Stimulated activated naive CD8-positive, alpha-beta T cell treated with anti-CD3 and anti-CD28 coated beads, Interleukin-15, Interleukin-2, amounts not matched to agents 100 ng/mL and 50 ng/mL, for 24 hours (primary cell): ENCODE measurements around the gene LCA5L.

Source experiments
- H3K27ac Mint-ChIP-seq: one replicate; pipeline ENCODE4 v1.8.0; 2021; ENCODE audit warnings: mild to moderate bottlenecking, mixed read lengths
- H3K27me3 Mint-ChIP-seq: one replicate; pipeline ENCODE4 v1.8.0; 2021; ENCODE audit warnings: mixed read lengths
- H3K36me3 Mint-ChIP-seq: one replicate; pipeline ENCODE4 v1.8.0; 2021; ENCODE audit warnings: low read depth, mixed read lengths
- H3K4me1 Mint-ChIP-seq: one replicate; pipeline ENCODE4 v1.8.0; 2021; ENCODE audit warnings: low read depth, mixed read lengths
- H3K4me3 Mint-ChIP-seq: one replicate; pipeline ENCODE4 v1.8.0; 2021; ENCODE audit warnings: mild to moderate bottlenecking, mixed read lengths
- H3K9me3 Mint-ChIP-seq: one replicate; pipeline ENCODE4 v1.8.0; 2021; ENCODE audit warnings: mixed read lengths

LCA5L gene

DNA sequence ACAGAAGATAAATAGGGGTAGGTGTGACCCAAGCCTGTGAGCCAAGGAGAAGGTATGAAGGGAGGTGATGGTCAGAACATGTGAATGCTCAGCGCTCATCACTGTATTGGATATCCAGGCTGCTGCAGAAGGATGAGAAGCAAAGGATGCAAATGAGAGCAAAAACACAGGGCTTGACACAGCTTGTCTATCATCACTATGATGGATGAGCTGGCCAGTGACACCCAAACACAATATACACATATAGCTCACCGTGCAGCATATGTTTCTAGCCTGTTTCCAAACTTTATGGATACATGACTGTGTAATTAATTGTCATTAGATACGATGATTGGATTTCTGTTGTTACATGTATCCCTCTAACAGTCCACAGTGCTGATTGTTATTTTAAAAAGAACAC is 82.8 kb downstream of the LCA5L start:
- Mint-ChIP-seq H3K4me3 (no peak overlapping the region), H3K4me1 (no peaks in the 10 kb centered on the region), H3K36me3 (no peaks in the 10 kb centered on the region), H3K9me3 (no peaks in the 10 kb centered on the region), H3K27me3 (peaks cover 8% of the 10 kb centered on the region), H3K27ac (no peak overlapping the region)

DNA sequence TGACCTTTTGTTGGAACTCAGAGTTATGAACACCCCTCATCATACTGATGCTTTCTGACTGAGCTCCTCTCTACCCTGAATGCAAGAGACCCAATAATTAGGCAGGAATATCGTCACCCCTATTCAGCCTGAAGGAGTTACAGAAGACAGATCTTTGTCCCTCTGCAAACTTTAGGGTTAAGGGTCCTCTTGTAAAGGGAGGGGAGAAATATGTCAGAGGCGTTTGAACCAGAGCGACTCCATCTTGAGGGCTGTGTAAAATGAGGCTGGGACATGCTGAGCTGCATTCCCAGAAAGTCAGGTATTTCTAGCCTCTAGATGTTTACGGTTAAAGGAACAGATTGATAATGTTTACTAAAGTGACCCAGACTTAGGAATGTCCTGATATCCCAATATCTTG is 86.2 kb downstream of the LCA5L start:
- H3K4me3 Mint-ChIP-seq = no peak overlapping the region
- no peaks in the 10 kb centered on the region for H3K9me3 Mint-ChIP-seq
- peaks cover 6% of the 10 kb centered on the region for H3K27me3 Mint-ChIP-seq
- no peak overlapping the region for H3K27ac Mint-ChIP-seq
- no peaks in the 10 kb centered on the region for H3K4me1 Mint-ChIP-seq
- H3K36me3 Mint-ChIP-seq = no peaks in the 10 kb centered on the region
